Osteocyte (in vitro differentiated cells): ENCODE measurements around the gene ZNF484. TPM values are rescaled to one million over a fixed set of nuclear protein-coding genes. Genes with fewer than 3 reads are reported as not detected.
"Not testable (repeated sequence)": the region's sequence is repeated elsewhere in the genome, so short reads cannot be mapped to it uniquely, and the experiment has no call there.

Experiments
- DNase-seq: peaks from one replicate; pipeline ENCODE4 v3.0.0; 2021; ENCODE audit warnings: mixed read lengths; ENCODE audit not compliant: unreplicated experiment; ENCODE audit errors: extremely low spot score
- H3K27ac Mint-ChIP-seq: one replicate; pipeline ENCODE4 v1.8.0; 2021; ENCODE audit warnings: mild to moderate bottlenecking, mixed read lengths; ENCODE audit not compliant: unreplicated experiment
- H3K27me3 Mint-ChIP-seq: one replicate; pipeline ENCODE4 v1.8.0; 2021; ENCODE audit warnings: mixed read lengths; ENCODE audit not compliant: unreplicated experiment
- H3K36me3 Mint-ChIP-seq: one replicate; pipeline ENCODE4 v1.8.0; 2021; ENCODE audit warnings: mixed read lengths; ENCODE audit not compliant: unreplicated experiment
- H3K4me1 Mint-ChIP-seq: one replicate; pipeline ENCODE4 v1.8.0; 2021; ENCODE audit warnings: mixed read lengths; ENCODE audit not compliant: unreplicated experiment
- H3K4me3 Mint-ChIP-seq: one replicate; pipeline ENCODE4 v1.8.0; 2021; ENCODE audit warnings: mild to moderate bottlenecking, moderate library complexity, mixed read lengths; ENCODE audit not compliant: unreplicated experiment
- H3K9me3 Mint-ChIP-seq: one replicate; pipeline ENCODE4 v1.8.0; 2021; ENCODE audit warnings: mixed read lengths; ENCODE audit not compliant: unreplicated experiment
- CTCF ChIP-seq: fragments of 200-600 bp; sonication (generic); IDR thresholded peaks from 2 replicates; pipeline ENCODE4 v1.5.0; 2021; ENCODE audit warnings: antibody characterized with exemption, mild to moderate bottlenecking, moderate library complexity
- total RNA-seq: library from RNA; stranded (reverse); gene quantifications from 2 replicates; pipeline ENCODE4 v1.2.1, GENCODE V29; 2021

The ZNF484 gene
- total RNA-seq, 1 donor from 2014 or later = 9.5 TPM

GRCh38 chr9:92887880-92888338, 10.1 kb upstream of the ZNF484 start:
- no peaks in the 10 kb centered on the region for H3K4me1 Mint-ChIP-seq

GRCh38 chr9:92886846-92887610, 9.2 kb upstream of the ZNF484 start:
- not testable (repeated sequence) for DNase-seq

More at GRCh38 chr9:92887880-92888338, 10.1 kb upstream of the ZNF484 start:
- no peak for DNase-seq
- H3K27ac Mint-ChIP-seq = no peak overlapping the region
- no peaks in the 10 kb centered on the region for H3K9me3 Mint-ChIP-seq
- H3K36me3 Mint-ChIP-seq = no peaks in the 10 kb centered on the region
- peaks cover 61% of the 10 kb centered on the region for H3K27me3 Mint-ChIP-seq
- no peak overlapping the region for H3K4me3 Mint-ChIP-seq
- TF ChIP-seq CTCF = no peak

GRCh38 chr9:92883666-92884405, 6.0 kb upstream of the ZNF484 start:
- H3K27me3 Mint-ChIP-seq = peaks cover 30% of the 10 kb centered on the region
- not testable (repeated sequence) for H3K4me1 Mint-ChIP-seq, H3K36me3 Mint-ChIP-seq, DNase-seq, H3K4me3 Mint-ChIP-seq, H3K27ac Mint-ChIP-seq, H3K9me3 Mint-ChIP-seq

More at GRCh38 chr9:92886846-92887610, 9.2 kb upstream of the ZNF484 start:
- not testable (repeated sequence) for H3K36me3 Mint-ChIP-seq, H3K27ac Mint-ChIP-seq, H3K4me1 Mint-ChIP-seq, H3K4me3 Mint-ChIP-seq, H3K9me3 Mint-ChIP-seq
- H3K27me3 Mint-ChIP-seq = peaks cover 52% of the 10 kb centered on the region

GRCh38 chr9:92882276-92882675, 4.4 kb upstream of the ZNF484 start:
- peaks cover 9% of the 10 kb centered on the region for H3K4me1 Mint-ChIP-seq
- peaks cover 16% of the 10 kb centered on the region for H3K27me3 Mint-ChIP-seq
- H3K36me3 Mint-ChIP-seq = no peaks in the 10 kb centered on the region
- no peak for DNase-seq
- TF ChIP-seq CTCF = no peak
- no peaks in the 10 kb centered on the region for H3K9me3 Mint-ChIP-seq
- no peak overlapping the region for H3K4me3 Mint-ChIP-seq
- no peak overlapping the region for H3K27ac Mint-ChIP-seq

- H3K27me3 Mint-ChIP-seq = no peaks in the 10 kb centered on the region
- peaks cover 17% of the 10 kb centered on the region for H3K36me3 Mint-ChIP-seq
- peaks cover 26% of the 10 kb centered on the region for H3K4me1 Mint-ChIP-seq
- TF ChIP-seq CTCF = no peak
- H3K9me3 Mint-ChIP-seq = no peaks in the 10 kb centered on the region
- H3K27ac Mint-ChIP-seq = no peak overlapping the region
- DNase-seq = no peak
- no peak overlapping the region for H3K4me3 Mint-ChIP-seq
Measured at GRCh38 chr9:92875373-92875772, 2.5 kb downstream of the ZNF484 start.

- TF ChIP-seq CTCF = no peak
- Mint-ChIP-seq H3K4me1 (peaks cover 2% of the 10 kb centered on the region), H3K4me3 (no peak overlapping the region), H3K36me3 (peaks cover 46% of the 10 kb centered on the region), H3K27ac (no peak overlapping the region), H3K27me3 (no peaks in the 10 kb centered on the region), H3K9me3 (peaks cover 3% of the 10 kb centered on the region)
- DNase-seq = no peak
Measured at GRCh38 chr9:92870289-92870688, 7.5 kb downstream of the ZNF484 start.

- H3K4me3 Mint-ChIP-seq, DNase-seq, H3K27ac Mint-ChIP-seq, H3K27me3 Mint-ChIP-seq, H3K4me1 Mint-ChIP-seq, H3K9me3 Mint-ChIP-seq: not testable (repeated sequence)
- peaks cover 48% of the 10 kb centered on the region for H3K36me3 Mint-ChIP-seq
Measured at GRCh38 chr9:92866600-92866999, 11.2 kb downstream of the ZNF484 start.
